HEK293T (cell line): Measurements from ENCODE around the gene AURKA.

Experiments
- CTBP1 ChIP-seq: fragments of 450-650 bp; IDR thresholded peaks from 2 replicates; pipeline ENCODE4 v1.6.1; 2016; ENCODE audit warnings: borderline replicate concordance
- ELF4 ChIP-seq: fragments of 450-650 bp; IDR thresholded peaks from 2 replicates; pipeline ENCODE4 v1.6.1; 2017; ENCODE audit warnings: antibody characterized with exemption
- FOXA1 ChIP-seq: fragments of 450-650 bp; IDR thresholded peaks from 2 replicates; pipeline ENCODE4 v1.6.1; 2016; ENCODE audit warnings: mild to moderate bottlenecking
- FOXK2 ChIP-seq: fragments of 450-650 bp; IDR thresholded peaks from 2 replicates; pipeline ENCODE4 v1.6.1; 2016; ENCODE audit warnings: mild to moderate bottlenecking
- FOXM1 ChIP-seq: fragments of 450-650 bp; IDR thresholded peaks from 2 replicates; pipeline ENCODE4 v1.6.1; 2017; ENCODE audit warnings: mild to moderate bottlenecking, borderline replicate concordance
- L3MBTL2 ChIP-seq: fragments of 450-650 bp; conservative IDR thresholded peaks from 2 replicates; pipeline ENCODE4 v1.6.1; 2016; ENCODE audit warnings: mild to moderate bottlenecking
- LEF1 ChIP-seq: fragments of 450-650 bp; IDR thresholded peaks from 2 replicates; pipeline ENCODE4 v1.6.1; 2017; ENCODE audit warnings: mild to moderate bottlenecking, borderline replicate concordance
- NFRKB ChIP-seq: fragments of 450-650 bp; IDR thresholded peaks from 2 replicates; pipeline ENCODE4 v1.6.1; 2016; ENCODE audit warnings: mild to moderate bottlenecking, moderate library complexity
- PKNOX1 ChIP-seq: fragments of 450-650 bp; IDR thresholded peaks from 2 replicates; pipeline ENCODE4 v1.6.1; 2016
- SP1 ChIP-seq: fragments of 450-650 bp; IDR thresholded peaks from 2 replicates; pipeline ENCODE4 v1.6.1; 2017
- SUZ12 ChIP-seq: fragments of 450-650 bp; IDR thresholded peaks from 2 replicates; pipeline ENCODE4 v1.6.1; 2016; ENCODE audit warnings: mild to moderate bottlenecking
- TARDBP ChIP-seq: fragments of 450-650 bp; IDR thresholded peaks from 2 replicates; pipeline ENCODE4 v1.6.1; 2016
- ZNF384 ChIP-seq: fragments of 450-650 bp; IDR thresholded peaks from 2 replicates; pipeline ENCODE4 v1.6.1; 2016

- no peak for TF ChIP-seq SUZ12
- TF ChIP-seq PKNOX1, result no peak
- no peak for TF ChIP-seq ELF4
- no peak for TF ChIP-seq FOXK2
- TF ChIP-seq NFRKB, result no peak
- TF ChIP-seq CTBP1, result no peak
- no peak for TF ChIP-seq FOXA1
- TF ChIP-seq ZNF384, result no peak
- no peak for TF ChIP-seq FOXM1
- TF ChIP-seq SP1, result no peak
- TF ChIP-seq L3MBTL2, result no peak
- TF ChIP-seq TARDBP, result no peak
- no peak for TF ChIP-seq LEF1
Observed at GRCh38 chr20:56426926-56427325, 34.9 kb upstream of the AURKA start.
